Measurements from ENCODE around the gene ZNF527. TPM values are rescaled to one million over a fixed set of nuclear protein-coding genes. Genes with fewer than 3 reads are reported as not detected.

Gene ZNF527
- total RNA-seq, 4 donors from 2014 or later = 4.5 to 8.8 (median 5.5) TPM

DNA sequence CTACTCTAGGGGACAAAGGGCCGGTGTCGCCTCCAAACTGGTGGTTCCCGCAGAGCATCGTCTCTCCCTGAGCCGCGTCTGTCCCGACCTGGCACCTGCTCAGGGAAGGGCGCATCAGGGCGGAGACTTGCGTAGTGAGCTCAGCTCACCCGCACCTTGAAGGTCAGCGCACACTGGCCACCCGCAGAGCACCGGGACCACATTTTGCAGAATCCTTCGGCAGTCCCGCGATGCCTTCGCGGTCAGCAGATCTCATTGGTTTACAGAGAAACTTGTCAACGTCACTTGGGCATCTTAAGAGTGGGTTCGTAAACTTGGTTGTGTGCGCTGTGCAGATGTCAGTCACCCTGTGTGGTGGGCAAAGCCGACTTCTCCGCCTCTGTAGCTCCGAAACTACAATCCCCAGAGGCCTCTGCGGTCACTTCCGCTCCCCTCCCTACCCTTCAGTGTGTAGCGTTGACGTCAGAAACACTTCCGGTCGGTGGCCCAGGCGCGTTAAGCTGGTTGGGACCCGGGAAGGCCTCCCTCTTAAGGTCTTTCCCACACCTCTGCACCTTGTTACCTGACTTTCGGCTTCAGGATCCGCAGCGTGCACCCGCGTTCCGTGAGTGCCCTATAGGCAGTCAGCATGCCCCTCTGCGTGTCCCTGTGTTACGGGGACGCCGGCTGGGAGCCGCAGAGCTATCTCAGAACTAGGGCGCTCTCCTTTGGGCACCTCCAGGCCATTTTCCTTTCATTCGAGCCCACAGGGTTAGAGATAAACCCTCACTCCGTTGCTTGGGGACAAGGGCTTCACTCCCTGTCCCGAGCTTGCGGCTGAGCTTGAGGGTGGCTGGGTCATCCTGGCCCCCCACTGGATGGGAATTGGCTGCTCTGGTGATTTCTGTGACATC is 36.5 kb upstream of the ZNF527 start:
- peak overlapping the region; percentile 85 to 91 (median 88) for H3K27ac ChIP-seq (replicated peaks in 1 of 4)
- intact Hi-C loops (cut with DNase I) = loop anchor here (10.0 kb wide), 1 partner anchor 170 kb away; the partner anchor contains the start of gene ZNF793
- peak; percentile 96 for DNase-seq (ENCODE audit: extremely low spot score)
- H3K4me1 ChIP-seq = peaks cover 23 to 51% (median 41%) of the 10 kb centered on the region in 4 donors
- H3K27me3 ChIP-seq = no peaks in the 10 kb centered on the region
- peaks cover 5 to 14% (median 10%) of the 10 kb centered on the region in 4 donors for H3K36me3 ChIP-seq
- no peaks in the 10 kb centered on the region for H3K9me3 ChIP-seq
- H3K4me3 ChIP-seq = peak overlapping the region; percentile 68 to 85 (median 80)
- WGBS = 9% methylated on average over 26 of the region's 50 CpGs
- no peak for TF ChIP-seq POLR2A (IDR thresholded peaks at IDR 0.05; ENCODE audit: low read depth)
- TF ChIP-seq EP300 (IDR thresholded peaks at IDR 0.05) = no peak
- TF ChIP-seq, protein P1, sequence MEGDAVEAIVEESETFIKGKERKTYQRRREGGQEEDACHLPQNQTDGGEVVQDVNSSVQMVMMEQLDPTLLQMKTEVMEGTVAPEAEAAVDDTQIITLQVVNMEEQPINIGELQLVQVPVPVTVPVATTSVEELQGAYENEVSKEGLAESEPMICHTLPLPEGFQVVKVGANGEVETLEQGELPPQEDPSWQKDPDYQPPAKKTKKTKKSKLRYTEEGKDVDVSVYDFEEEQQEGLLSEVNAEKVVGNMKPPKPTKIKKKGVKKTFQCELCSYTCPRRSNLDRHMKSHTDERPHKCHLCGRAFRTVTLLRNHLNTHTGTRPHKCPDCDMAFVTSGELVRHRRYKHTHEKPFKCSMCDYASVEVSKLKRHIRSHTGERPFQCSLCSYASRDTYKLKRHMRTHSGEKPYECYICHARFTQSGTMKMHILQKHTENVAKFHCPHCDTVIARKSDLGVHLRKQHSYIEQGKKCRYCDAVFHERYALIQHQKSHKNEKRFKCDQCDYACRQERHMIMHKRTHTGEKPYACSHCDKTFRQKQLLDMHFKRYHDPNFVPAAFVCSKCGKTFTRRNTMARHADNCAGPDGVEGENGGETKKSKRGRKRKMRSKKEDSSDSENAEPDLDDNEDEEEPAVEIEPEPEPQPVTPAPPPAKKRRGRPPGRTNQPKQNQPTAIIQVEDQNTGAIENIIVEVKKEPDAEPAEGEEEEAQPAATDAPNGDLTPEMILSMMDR (IDR thresholded peaks at IDR 0.05) = no peak
- peak; percentile 94 to 95 for TF ChIP-seq POLR2AphosphoS5 (IDR thresholded peaks at IDR 0.05)

DNA sequence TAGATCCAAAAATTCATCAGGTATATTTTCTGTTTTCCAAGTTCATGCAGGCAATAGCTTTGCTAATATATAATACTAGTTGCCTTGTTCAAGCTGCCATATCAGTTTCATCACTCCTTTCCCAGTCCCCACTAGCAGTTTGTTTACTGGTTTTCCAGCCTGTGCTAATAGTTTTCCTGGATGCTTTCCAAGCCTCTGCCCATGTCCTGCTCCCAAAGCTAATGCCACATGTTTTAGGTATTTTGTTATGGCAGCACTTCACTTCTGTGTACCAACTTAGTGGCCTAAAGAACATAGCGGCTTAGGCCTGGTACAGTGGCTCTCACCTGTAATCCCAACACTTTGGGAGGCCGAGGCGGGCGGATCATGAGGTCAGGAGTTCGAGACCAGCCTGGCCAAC is 28.1 kb upstream of the ZNF527 start:
- DNase-seq (ENCODE audit: extremely low spot score) = no peak
- no peaks in the 10 kb centered on the region for H3K27me3 ChIP-seq
- H3K4me1 ChIP-seq = peaks cover 12 to 26% (median 21%) of the 10 kb centered on the region in 4 donors
- TF ChIP-seq POLR2AphosphoS5 (IDR thresholded peaks at IDR 0.05) (no peak), EP300 (IDR thresholded peaks at IDR 0.05) (no peak), POLR2A (IDR thresholded peaks at IDR 0.05; ENCODE audit: low read depth) (no peak)
- TF ChIP-seq, protein P1 (IDR thresholded peaks at IDR 0.05) = no peak
- peaks cover 23 to 50% (median 30%) of the 10 kb centered on the region in 4 donors for H3K36me3 ChIP-seq
- H3K4me3 ChIP-seq = no peak overlapping the region
- H3K27ac ChIP-seq (replicated peaks in 1 of 4) = no peak overlapping the region
- 96% methylated on average over 5 of the region's 5 CpGs for WGBS
- intact Hi-C loops (cut with DNase I) = no loop called here
- no peaks in the 10 kb centered on the region for H3K9me3 ChIP-seq

DNA sequence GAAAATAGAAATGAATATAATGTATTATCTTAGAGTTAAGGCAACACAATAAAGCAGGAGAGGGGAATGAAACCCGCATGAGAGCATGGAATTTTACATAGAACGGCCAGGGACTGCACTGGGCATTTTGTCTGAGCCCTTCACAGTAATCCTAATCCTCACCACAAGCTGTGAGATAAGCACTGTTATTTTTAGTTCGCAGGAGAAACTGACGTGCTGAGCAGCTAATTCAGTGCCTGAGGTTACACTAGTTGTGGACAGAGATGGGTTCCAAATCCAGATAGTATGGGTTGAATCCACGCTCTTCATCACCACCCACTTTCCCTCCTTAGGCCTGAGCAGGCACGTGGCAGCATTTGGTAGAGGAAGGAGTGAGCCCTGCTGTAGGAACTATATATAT is 24.8 kb upstream of the ZNF527 start:
- intact Hi-C loops (cut with DNase I) = no loop called here
- Histone ChIP-seq H3K4me3 (no peak overlapping the region), H3K27ac (replicated peaks in 1 of 4) (no peak overlapping the region), H3K9me3 (no peaks in the 10 kb centered on the region), H3K36me3 (peaks cover 29 to 82% (median 58%) of the 10 kb centered on the region in 4 donors), H3K4me1 (peaks cover 0 to 9% (median 6%) of the 10 kb centered on the region in 4 donors), H3K27me3 (no peaks in the 10 kb centered on the region)
- no peak for DNase-seq (ENCODE audit: extremely low spot score)
- no peak for TF ChIP-seq EP300 (IDR thresholded peaks at IDR 0.05)
- 78% methylated on average over 6 of the region's 6 CpGs for WGBS

DNA sequence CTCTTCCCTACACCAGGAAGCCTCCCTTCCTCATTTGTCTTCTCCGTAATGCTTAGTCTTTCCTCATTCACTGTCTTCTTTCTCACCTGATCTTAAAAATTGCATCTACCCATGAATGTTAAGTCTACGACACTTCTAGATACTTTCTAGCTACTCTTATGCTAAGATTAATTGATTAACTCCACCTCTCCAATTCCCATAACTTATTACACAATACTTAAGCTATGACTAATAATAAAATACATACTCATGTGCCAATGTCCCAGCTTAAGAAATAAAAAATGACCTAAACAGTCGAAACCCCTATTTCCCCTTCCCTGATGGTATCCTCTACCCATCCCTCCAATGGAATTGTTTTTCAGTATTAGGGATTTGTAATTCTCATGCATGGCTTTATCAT is 22.8 kb upstream of the ZNF527 start:
- peaks cover 29 to 93% (median 66%) of the 10 kb centered on the region in 4 donors for H3K36me3 ChIP-seq

DNA sequence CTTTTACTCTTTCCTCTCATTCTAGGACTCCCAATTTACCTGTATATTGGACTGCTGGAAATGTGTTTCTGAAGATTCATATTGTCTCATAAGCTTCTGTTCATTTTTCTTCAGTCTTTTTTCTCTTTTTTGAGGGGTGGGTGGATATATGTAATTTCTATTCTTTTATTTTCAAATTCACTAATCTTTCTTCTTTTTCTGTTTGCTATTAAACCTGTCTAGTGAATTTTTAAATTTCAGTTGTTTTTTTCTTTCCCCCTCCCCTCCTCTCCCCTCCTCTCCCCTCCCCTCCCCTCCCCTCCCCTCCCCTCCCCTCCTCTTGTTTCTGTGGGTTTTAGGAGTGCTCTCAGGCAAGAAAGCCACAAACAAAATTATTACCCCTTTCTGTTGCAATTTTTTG is 16.9 kb upstream of the ZNF527 start:
- H3K4me3 ChIP-seq = no peak overlapping the region
- TF ChIP-seq POLR2AphosphoS5 (IDR thresholded peaks at IDR 0.05) (no peak), POLR2A (IDR thresholded peaks at IDR 0.05; ENCODE audit: low read depth) (no peak), EP300 (IDR thresholded peaks at IDR 0.05) (no peak)
- TF ChIP-seq, protein P1 (IDR thresholded peaks at IDR 0.05) = no peak
- H3K9me3 ChIP-seq = peaks cover 0 to 4% (median 0%) of the 10 kb centered on the region in 4 donors
- peaks cover 10 to 96% (median 60%) of the 10 kb centered on the region in 4 donors for H3K36me3 ChIP-seq
- no peaks in the 10 kb centered on the region for H3K27me3 ChIP-seq
- no peak overlapping the region for H3K27ac ChIP-seq (replicated peaks in 1 of 4)
- intact Hi-C loops (cut with DNase I) = no loop called here
- H3K4me1 ChIP-seq = no peaks in the 10 kb centered on the region
- DNase-seq (ENCODE audit: extremely low spot score) = no peak

More for the DNA sequence above, 22.8 kb upstream of the ZNF527 start:
- DNase-seq (ENCODE audit: extremely low spot score) = no peak
- H3K4me3 ChIP-seq = no peak overlapping the region
- H3K4me1 ChIP-seq = peaks cover 0 to 5% (median 3%) of the 10 kb centered on the region in 4 donors
- WGBS = 96% methylated on average over 3 of the region's 3 CpGs
- TF ChIP-seq, protein P1 (IDR thresholded peaks at IDR 0.05) = no peak
- TF ChIP-seq EP300 (IDR thresholded peaks at IDR 0.05) (no peak), POLR2A (IDR thresholded peaks at IDR 0.05; ENCODE audit: low read depth) (no peak), POLR2AphosphoS5 (IDR thresholded peaks at IDR 0.05) (no peak)
- no peak overlapping the region for H3K27ac ChIP-seq (replicated peaks in 1 of 4)
- H3K27me3 ChIP-seq = no peaks in the 10 kb centered on the region
- no peaks in the 10 kb centered on the region for H3K9me3 ChIP-seq
- intact Hi-C loops (cut with DNase I) = no loop called here
